Neural progenitor cell (in vitro differentiated cells): ENCODE results near the gene MBD2. TPM values are rescaled to one million over a fixed set of nuclear protein-coding genes. Genes with fewer than 3 reads are reported as not detected.

Source experiments
- DNase-seq: peaks from one replicate; pipeline ENCODE4 v3.0.0-alpha.2; 2016; ENCODE audit warnings: low spot score
- H2AFZ ChIP-seq: fragments of 200-600 bp; sonication (generic); replicated peaks from 2 replicates; pipeline ENCODE4 v1.6.1; 2016; ENCODE audit warnings: antibody characterized with exemption
- H3F3A ChIP-seq: fragments of 200-600 bp; sonication (generic); 2 replicates; pipeline ENCODE4 v1.6.1; 2016; ENCODE audit warnings: antibody characterized with exemption, low read depth
- H3K27ac ChIP-seq: fragments of 200-600 bp; sonication (generic); 2 replicates; pipeline ENCODE4 v1.5.1; 2016; ENCODE audit warnings: mild to moderate bottlenecking
- H3K27me3 ChIP-seq: fragments of 200-600 bp; sonication (generic); 2 replicates; pipeline ENCODE4 v1.6.1; 2016; ENCODE audit warnings: mild to moderate bottlenecking, moderate library complexity
- H3K36me3 ChIP-seq: fragments of 200-600 bp; sonication (generic); 2 replicates; pipeline ENCODE4 v1.5.1; 2016
- H3K4me1 ChIP-seq: fragments of 200-600 bp; sonication (generic); 2 replicates; pipeline ENCODE4 v1.6.1; 2016; ENCODE audit warnings: mixed run types
- H3K4me2 ChIP-seq: fragments of 200-600 bp; sonication (generic); 2 replicates; pipeline ENCODE4 v1.6.1; 2016
- H3K4me3 ChIP-seq: fragments of 200-600 bp; sonication (generic); 2 replicates; pipeline ENCODE4 v1.5.1; 2016
- H3K79me2 ChIP-seq: fragments of 200-600 bp; sonication (generic); 2 replicates; pipeline ENCODE4 v1.6.1; 2016; ENCODE audit warnings: low read depth
- H3K9ac ChIP-seq: fragments of 200-600 bp; sonication (generic); 2 replicates; pipeline ENCODE4 v1.6.1; 2016
- H3K9me3 ChIP-seq: fragments of 200-600 bp; sonication (generic); 2 replicates; pipeline ENCODE4 v1.5.1; 2016; ENCODE audit warnings: low read depth
- H4K20me1 ChIP-seq: fragments of 200-600 bp; sonication (generic); 2 replicates; pipeline ENCODE4 v1.6.1; 2016; ENCODE audit warnings: low read depth
- H3K27ac Mint-ChIP-seq: 3 replicates; pipeline ENCODE4 v1.8.0; 2021; ENCODE audit warnings: mixed read lengths
- H3K27me3 Mint-ChIP-seq: 2 replicates; pipeline ENCODE4 v1.8.0; 2022; ENCODE audit warnings: low read depth, mild to moderate bottlenecking, inconsistent platforms, moderate library complexity, mixed read lengths; ENCODE audit not compliant: insufficient read depth
- H3K36me3 Mint-ChIP-seq: 3 replicates; pipeline ENCODE4 v1.8.0; 2021; ENCODE audit warnings: mixed read lengths
- H3K4me1 Mint-ChIP-seq: 3 replicates; pipeline ENCODE4 v1.8.0; 2021; ENCODE audit warnings: mixed read lengths
- H3K4me3 Mint-ChIP-seq: 3 replicates; pipeline ENCODE4 v1.8.0; 2021; ENCODE audit warnings: mild to moderate bottlenecking, moderate library complexity, mixed read lengths
- H3K9me3 Mint-ChIP-seq: 3 replicates; pipeline ENCODE4 v1.8.0; 2020; ENCODE audit warnings: mixed read lengths
- CTCF ChIP-seq: fragments of 200-600 bp; sonication (generic); IDR thresholded peaks from 2 replicates; pipeline ENCODE4 v1.5.1; 2017; ENCODE audit warnings: antibody characterized with exemption, mild to moderate bottlenecking
- EZH2 ChIP-seq: fragments of 200-600 bp; sonication (generic); IDR thresholded peaks from 2 replicates; pipeline ENCODE4 v1.6.1; 2017; ENCODE audit warnings: antibody characterized with exemption, mild to moderate bottlenecking, moderate library complexity
- EZH2phosphoT487 ChIP-seq: fragments of 200-600 bp; sonication (generic); IDR thresholded peaks from 2 replicates; pipeline ENCODE4 v1.6.1; 2017; ENCODE audit warnings: antibody characterized with exemption
- small RNA-seq: library from RNA; depleted of rRNA; stranded (forward); fragments of <200 nt; gene quantifications from one replicate; pipeline ENCODE3, GENCODE V24; 2015
- total RNA-seq: library from RNA; depleted of rRNA; stranded (reverse); fragments of >200 nt; gene quantifications from 2 replicates; pipeline ENCODE4 v1.2.3, GENCODE V29; 2015; ENCODE audit warnings: low replicate concordance

The MBD2 gene
- total RNA-seq, 1 donor from 2014 or later = 36.5 TPM

- Mint-ChIP-seq H3K9me3 (peaks cover 9% of the 10 kb centered on the region), H3K4me1 (peaks cover 18% of the 10 kb centered on the region), H3K36me3 (no peaks in the 10 kb centered on the region), H3K4me3 (no peak overlapping the region), H3K27ac (no peak overlapping the region), H3K27me3 (no peaks in the 10 kb centered on the region)
- H3K4me1 ChIP-seq = peaks cover 17% of the 10 kb centered on the region
- no peaks in the 10 kb centered on the region for H3K36me3 ChIP-seq
- no peak overlapping the region for H3K9ac ChIP-seq
- no peaks in the 10 kb centered on the region for H3K27me3 ChIP-seq
- DNase-seq = no peak
- no peaks in the 10 kb centered on the region for H4K20me1 ChIP-seq
- H3K27ac ChIP-seq = no peak overlapping the region
- no peak overlapping the region for H2AFZ ChIP-seq
- H3K79me2 ChIP-seq = no peaks in the 10 kb centered on the region
- no peaks in the 10 kb centered on the region for H3K9me3 ChIP-seq
- peaks cover 11% of the 10 kb centered on the region for H3F3A ChIP-seq
- TF ChIP-seq CTCF (no peak), EZH2phosphoT487 (no peak), EZH2 (no peak)
- no peak overlapping the region for H3K4me2 ChIP-seq
- H3K4me3 ChIP-seq = no peak overlapping the region
Measured at GRCh38 chr18:54112356-54112755, 112.1 kb downstream of the MBD2 start.

GRCh38 chr18:54109131-54109683, 115.3 kb downstream of the MBD2 start:
- Mint-ChIP-seq H3K4me1 (no peaks in the 10 kb centered on the region), H3K27ac (no peak overlapping the region), H3K36me3 (no peaks in the 10 kb centered on the region), H3K4me3 (no peak overlapping the region), H3K9me3 (peaks cover 9% of the 10 kb centered on the region), H3K27me3 (no peaks in the 10 kb centered on the region)
- H3F3A ChIP-seq = no peaks in the 10 kb centered on the region
- H4K20me1 ChIP-seq = no peaks in the 10 kb centered on the region
- DNase-seq = no peak
- H3K27me3 ChIP-seq = no peaks in the 10 kb centered on the region
- H3K79me2 ChIP-seq = no peaks in the 10 kb centered on the region
- no peaks in the 10 kb centered on the region for H3K9me3 ChIP-seq
- no peak for TF ChIP-seq EZH2
- TF ChIP-seq CTCF = no peak
- no peak for TF ChIP-seq EZH2phosphoT487
- H3K4me1 ChIP-seq = no peaks in the 10 kb centered on the region
- H2AFZ ChIP-seq = no peak overlapping the region
- H3K4me3 ChIP-seq = no peak overlapping the region
- H3K4me2 ChIP-seq = no peak overlapping the region
- no peak overlapping the region for H3K9ac ChIP-seq
- H3K36me3 ChIP-seq = no peaks in the 10 kb centered on the region
- no peak overlapping the region for H3K27ac ChIP-seq

GRCh38 chr18:54102123-54102522, 122.3 kb downstream of the MBD2 start:
- Histone ChIP-seq H3K36me3 (no peaks in the 10 kb centered on the region), H3K9ac (no peak overlapping the region), H4K20me1 (no peaks in the 10 kb centered on the region), H2AFZ (no peak overlapping the region), H3K27me3 (no peaks in the 10 kb centered on the region), H3K9me3 (no peaks in the 10 kb centered on the region), H3K4me3 (no peak overlapping the region), H3F3A (no peaks in the 10 kb centered on the region), H3K4me2 (no peak overlapping the region), H3K79me2 (no peaks in the 10 kb centered on the region), H3K27ac (no peak overlapping the region), H3K4me1 (no peaks in the 10 kb centered on the region)
- H3K27me3 Mint-ChIP-seq = peaks cover 4% of the 10 kb centered on the region
- no peak for TF ChIP-seq CTCF
- no peak for TF ChIP-seq EZH2
- TF ChIP-seq EZH2phosphoT487 = no peak
- no peaks in the 10 kb centered on the region for H3K4me1 Mint-ChIP-seq
- H3K9me3 Mint-ChIP-seq = no peaks in the 10 kb centered on the region
- H3K27ac Mint-ChIP-seq = no peak overlapping the region
- no peak overlapping the region for H3K4me3 Mint-ChIP-seq
- no peaks in the 10 kb centered on the region for H3K36me3 Mint-ChIP-seq
- DNase-seq = no peak

Small RNA genes lying within 50 kb of the gene (small RNA-seq; reads per million reads assigned to genes)
- 6.6 reads per million, percentile 94 among the genes with 10 or more reads in this experiment for gene SNORA37

Other genes with a start within 250 kb of the MBD2 start
- gene POLI, start 44.8 kb upstream of the MBD2 start, total RNA-seq = 103 and 191 TPM in 2 replicates
- gene STARD6, start 133.2 kb upstream of the MBD2 start, total RNA-seq = not detected in 2 replicates
- 21.5 and 40.1 TPM in 2 replicates for gene C18orf54, start 133.2 kb upstream of the MBD2 start, total RNA-seq